ENCODE measurements around the gene DMRTB1.

- TF ChIP-seq CTCF (IDR thresholded peaks at IDR 0.05) (no peak), POLR2AphosphoS5 (IDR thresholded peaks at IDR 0.05) (no peak), POLR2A (IDR thresholded peaks at IDR 0.05) (no peak), EP300 (IDR thresholded peaks at IDR 0.05) (no peak)
These were observed 1.0 kb downstream of the DMRTB1 start for GRCh38 chr1:53460211-53460634.

Measured in upper lobe of left lung (tissue), 4 donors.